Prostate gland (tissue), 2 donors: ENCODE measurements around the gene ZBTB39.

Source experiments
- CTCF ChIP-seq, 4 experiments: fragments of 200-600 bp in 2 of 4; fragments of 450-650 bp in 2 of 4; sonication (generic) in 2 of 4; IDR thresholded peaks; 1 replicate in 3 of 4; 2 replicates in 1 of 4; pipeline ENCODE4 v1.5.1; 2016 to 2019; ENCODE audit warnings: antibody characterized with exemption in 4 of 4, mild to moderate bottlenecking in 2 of 4, moderate library complexity in 2 of 4
- POLR2A ChIP-seq: fragments of 450-650 bp; IDR thresholded peaks from one replicate; pipeline ENCODE4 v1.6.1; 2016; ENCODE audit warnings: antibody characterized with exemption, mild to moderate bottlenecking
- POLR2AphosphoS5 ChIP-seq: sonication (generic); formaldehyde crosslinking; IDR thresholded peaks from one replicate; pipeline ENCODE4 v1.6.1; 2017; ENCODE audit warnings: antibody characterized with exemption

- TF ChIP-seq POLR2AphosphoS5 (no peak), CTCF (IDR thresholded peaks at IDR 0.05) (no peak), POLR2A (no peak)
These were observed 53.0 kb downstream of the ZBTB39 start for GRCh38 chr12:56953314-56953713.
